K562 (cell line): ENCODE data around the gene PRRT2. TPM values are rescaled to one million over a fixed set of nuclear protein-coding genes. Genes with fewer than 3 reads are reported as not detected.
A peak's percentile ranks its signal among the peaks of the same experiment; 100 is the strongest.

Experiments
- CBX5 ChIP-seq: IDR thresholded peaks from 2 replicates; pipeline ENCODE4 v1.6.1; 2014; ENCODE audit warnings: low read depth, borderline replicate concordance
- FOXK2 ChIP-seq, 2 experiments: fragments of 450-650 bp; IDR thresholded peaks in 1 of 2; conservative IDR thresholded peaks in 1 of 2; 2 replicates each; pipeline ENCODE4 v1.6.1; 2016; ENCODE audit warnings: low read depth in 2 of 2, mild to moderate bottlenecking in 1 of 2
- REST ChIP-seq, 2 experiments: fragments of 450-650 bp; formaldehyde crosslinking in 1 of 2; IDR thresholded peaks; 2 replicates each; pipeline versions ENCODE4 v1.4.0 to v1.6.1; 2014 to 2020; ENCODE audit warnings: mild to moderate bottlenecking in 2 of 2, borderline replicate concordance in 1 of 2, low read depth in 1 of 2
- TFAP4 ChIP-seq: sonication (generic); formaldehyde crosslinking; IDR thresholded peaks from 2 replicates; pipeline ENCODE4 v1.8.0; 2022; ENCODE audit warnings: missing genetic modification reagents, mild to moderate bottlenecking, moderate library complexity, borderline replicate concordance
- U2AF1 ChIP-seq: fragments of 200-400 bp; formaldehyde crosslinking; optimal IDR thresholded peaks from 2 replicates; pipeline ENCODE3; 2017; ENCODE audit warnings: mild to moderate bottlenecking, low read depth, low read length, moderate library complexity
- ZNF778 ChIP-seq: fragments of 450-650 bp; formaldehyde crosslinking; IDR thresholded peaks from 2 replicates; pipeline ENCODE4 v1.4.0; 2020; ENCODE audit warnings: mild to moderate bottlenecking, moderate library complexity
- polyA plus RNA-seq, 8 experiments: library from polyadenylated mRNA; depleted of rRNA in 4 of 8; stranded (reverse) in 5 of 8; unstranded in 3 of 8; fragments of >200 nt; fragmentation: Nextera tagmentation in 2 of 8; fragmentation: Illumina TruSeq in 1 of 8; extraction: Ambion mirVana in 2 of 8; extraction: Trizol in 1 of 8; gene quantifications; 2 replicates each; pipeline versions ENCODE4 v1.2.1 to v1.2.3, GENCODE V29; 2011 to 2014; ENCODE audit warnings: inconsistent platforms in 1 of 8, missing spikeins in 1 of 8
- total RNA-seq, 7 experiments: library from RNA; depleted of rRNA in 6 of 7; stranded (reverse); fragments of >200 nt in 6 of 7; fragmentation: Illumina TruSeq in 2 of 7; extraction: Trizol in 2 of 7; gene quantifications; 2 replicates each; pipeline versions ENCODE4 v1.2.1 to v1.2.3, GENCODE V29; 2011 to 2021; ENCODE audit warnings: low replicate concordance in 1 of 7
- TF ChIP-seq, protein P1 (sequence below), 2 experiments: IDR thresholded peaks; 2 replicates each; pipeline ENCODE4 v1.6.1; 2012; ENCODE audit warnings: improper control_type of control experiment in 2 of 2, low read depth in 2 of 2, low read length in 2 of 2, borderline replicate concordance in 1 of 2
- TF ChIP-seq, protein P2 (sequence below), 2 experiments: fragments of 450-650 bp; conservative IDR thresholded peaks; 2 replicates each; pipeline ENCODE4 v1.6.1; 2017; ENCODE audit warnings: mild to moderate bottlenecking in 2 of 2, moderate library complexity in 2 of 2

The PRRT2 gene
- total and polyA plus RNA-seq, 9 of the 15 experiments (the other 6 are each of a cell fraction or from before 2014, with no cell fraction given), result 0.11 to 1.0 (median 0.42) TPM; not detected in 2

- TF ChIP-seq REST (IDR thresholded peaks at IDR 0.05; ENCODE audit: borderline replicate concordance), result no peak
- peak; percentile 76 for TF ChIP-seq REST (CRISPR knock-in tag; IDR thresholded peaks at IDR 0.05; ENCODE audit: low read depth)
- TF ChIP-seq ZNF778 (CRISPR knock-in tag), result no peak
- no peak for TF ChIP-seq U2AF1
- peak; percentile 91 for TF ChIP-seq TFAP4 (CRISPR knock-in tag)
- 0 out of 2 replicates have a peak, but pooled peaks have one; percentile 4 for TF ChIP-seq CBX5
- TF ChIP-seq, protein P1, sequence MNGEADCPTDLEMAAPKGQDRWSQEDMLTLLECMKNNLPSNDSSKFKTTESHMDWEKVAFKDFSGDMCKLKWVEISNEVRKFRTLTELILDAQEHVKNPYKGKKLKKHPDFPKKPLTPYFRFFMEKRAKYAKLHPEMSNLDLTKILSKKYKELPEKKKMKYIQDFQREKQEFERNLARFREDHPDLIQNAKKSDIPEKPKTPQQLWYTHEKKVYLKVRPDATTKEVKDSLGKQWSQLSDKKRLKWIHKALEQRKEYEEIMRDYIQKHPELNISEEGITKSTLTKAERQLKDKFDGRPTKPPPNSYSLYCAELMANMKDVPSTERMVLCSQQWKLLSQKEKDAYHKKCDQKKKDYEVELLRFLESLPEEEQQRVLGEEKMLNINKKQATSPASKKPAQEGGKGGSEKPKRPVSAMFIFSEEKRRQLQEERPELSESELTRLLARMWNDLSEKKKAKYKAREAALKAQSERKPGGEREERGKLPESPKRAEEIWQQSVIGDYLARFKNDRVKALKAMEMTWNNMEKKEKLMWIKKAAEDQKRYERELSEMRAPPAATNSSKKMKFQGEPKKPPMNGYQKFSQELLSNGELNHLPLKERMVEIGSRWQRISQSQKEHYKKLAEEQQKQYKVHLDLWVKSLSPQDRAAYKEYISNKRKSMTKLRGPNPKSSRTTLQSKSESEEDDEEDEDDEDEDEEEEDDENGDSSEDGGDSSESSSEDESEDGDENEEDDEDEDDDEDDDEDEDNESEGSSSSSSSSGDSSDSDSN (IDR thresholded peaks at IDR 0.05; ENCODE audit: borderline replicate concordance in 1 of 2, low read depth in 2 of 2, low read length in 2 of 2), result 0 out of 4 replicates have a peak, but pooled peaks of 1 of the 2 experiments have one; percentile 44
- TF ChIP-seq, protein P2, sequence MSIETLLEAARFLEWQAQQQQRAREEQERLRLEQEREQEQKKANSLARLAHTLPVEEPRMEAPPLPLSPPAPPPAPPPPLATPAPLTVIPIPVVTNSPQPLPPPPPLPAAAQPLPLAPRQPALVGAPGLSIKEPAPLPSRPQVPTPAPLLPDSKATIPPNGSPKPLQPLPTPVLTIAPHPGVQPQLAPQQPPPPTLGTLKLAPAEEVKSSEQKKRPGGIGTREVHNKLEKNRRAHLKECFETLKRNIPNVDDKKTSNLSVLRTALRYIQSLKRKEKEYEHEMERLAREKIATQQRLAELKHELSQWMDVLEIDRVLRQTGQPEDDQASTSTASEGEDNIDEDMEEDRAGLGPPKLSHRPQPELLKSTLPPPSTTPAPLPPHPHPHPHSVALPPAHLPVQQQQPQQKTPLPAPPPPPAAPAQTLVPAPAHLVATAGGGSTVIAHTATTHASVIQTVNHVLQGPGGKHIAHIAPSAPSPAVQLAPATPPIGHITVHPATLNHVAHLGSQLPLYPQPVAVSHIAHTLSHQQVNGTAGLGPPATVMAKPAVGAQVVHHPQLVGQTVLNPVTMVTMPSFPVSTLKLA (conservative IDR thresholded peaks at IDR 0.05), result peak; percentile 86 to 93
- TF ChIP-seq FOXK2 (conservative IDR thresholded peaks at IDR 0.05 in 1 of 2, IDR thresholded peaks at IDR 0.05 in 1 of 2; ENCODE audit: low read depth in 2 of 2), result peak; percentile 97 to 99
These were observed 6.5 kb upstream of the PRRT2 start (continued) for GRCh38 chr16:29805232-29806098.
